ENCODE data around the gene MICU1. TPM values are rescaled to one million over a fixed set of nuclear protein-coding genes. Genes with fewer than 3 reads are reported as not detected.

The MICU1 gene
- total RNA-seq, 1 donor from 2014 or later: 43.7 TPM

DNA sequence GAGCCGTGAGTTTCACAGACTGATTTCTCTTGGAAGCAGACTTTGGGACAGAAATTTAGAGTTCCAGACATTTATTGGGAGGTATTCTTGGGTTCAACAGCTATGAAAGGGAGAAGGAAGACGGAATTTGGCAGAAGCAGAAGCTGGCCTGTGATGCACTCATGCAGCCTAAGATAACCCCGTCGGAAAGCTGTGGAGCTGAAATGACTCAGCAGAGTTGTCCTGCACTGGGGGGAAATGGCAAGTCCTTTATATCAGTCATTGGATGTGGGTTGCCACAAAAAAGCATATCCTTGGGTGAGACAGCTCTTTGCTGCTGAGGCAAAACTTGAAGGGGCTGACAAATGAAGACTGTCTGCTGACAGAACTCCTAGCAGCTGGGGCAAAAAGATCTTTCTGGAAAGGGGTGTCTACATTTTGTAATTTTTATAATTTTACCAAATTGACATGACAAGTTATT, 11.5 kb upstream of the MICU1 start:
- DNase-seq (ENCODE audit: low spot score): no peak

DNA sequence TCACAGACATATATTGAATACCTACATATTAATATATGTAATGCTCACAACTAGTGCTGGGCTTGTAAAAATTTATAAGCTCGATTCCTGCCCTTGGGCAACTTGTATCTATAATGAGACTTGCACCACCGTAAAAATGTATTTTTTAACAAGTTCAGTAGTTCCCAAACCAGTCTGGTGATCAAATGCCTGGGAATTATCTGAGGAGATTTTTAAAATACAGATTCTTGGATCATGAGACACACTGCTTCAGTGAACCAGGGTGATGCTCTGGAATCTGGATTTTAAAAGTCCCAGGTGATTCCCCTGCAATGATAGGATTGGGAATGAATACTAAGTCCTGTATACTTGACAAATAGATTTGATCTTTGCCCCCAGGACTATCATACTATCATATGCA, 4.3 kb upstream of the MICU1 start:
- no peak for DNase-seq (ENCODE audit: low spot score)

DNA sequence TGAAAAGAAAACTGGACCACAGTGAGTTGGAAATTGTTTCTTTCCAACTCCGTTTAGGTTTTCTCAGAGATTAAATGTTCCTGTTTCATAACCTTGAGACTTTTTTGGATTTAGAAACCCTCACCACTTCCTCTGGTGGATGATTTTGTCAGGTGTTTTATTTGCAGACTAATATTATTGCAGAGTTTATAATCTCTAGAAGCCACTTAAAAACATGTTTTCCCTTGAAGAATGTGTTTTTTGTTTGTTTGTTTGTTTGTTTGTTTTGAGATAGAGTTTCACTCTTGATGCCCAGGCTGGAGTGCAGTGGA, 520 bp upstream of the MICU1 start:
- DNase-seq (ENCODE audit: low spot score): no peak

DNA sequence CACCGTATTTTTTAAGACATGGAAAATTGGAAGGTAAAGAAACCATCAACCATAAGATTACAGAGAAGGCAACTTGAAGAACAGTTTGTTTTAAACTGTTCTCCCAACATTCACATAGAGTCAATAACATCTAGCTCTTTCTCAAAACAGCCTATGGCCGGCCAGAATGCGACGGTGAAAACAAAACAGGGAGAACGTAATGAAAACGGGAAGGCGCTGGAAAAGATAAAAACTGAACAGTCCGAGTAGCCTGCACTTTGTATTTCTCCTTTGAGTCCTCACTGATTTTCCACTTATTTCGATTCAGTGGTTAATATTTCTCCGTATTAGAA, 637 bp downstream of the MICU1 start:
- no peak for DNase-seq (ENCODE audit: low spot score)

DNA sequence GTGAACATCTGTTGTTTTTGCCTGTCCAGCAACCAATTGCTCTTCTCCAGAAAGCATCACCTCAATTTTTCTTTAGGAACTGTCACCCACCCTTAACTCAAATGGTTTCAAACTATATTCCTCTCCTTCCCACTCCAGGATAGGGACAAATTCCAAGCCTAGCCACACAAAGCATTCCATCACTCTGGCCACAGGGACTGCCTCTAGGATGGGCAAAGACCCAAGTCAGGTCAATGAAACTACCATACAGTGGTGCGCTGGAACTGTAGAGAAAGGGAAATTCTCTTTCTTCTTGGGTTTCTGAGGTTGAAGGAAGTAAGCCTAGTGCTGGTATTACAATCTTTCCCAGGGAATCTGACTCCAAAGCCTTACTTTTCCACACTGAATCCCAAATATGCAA, 3.6 kb downstream of the MICU1 start:
- no peak for DNase-seq (ENCODE audit: low spot score)

DNA sequence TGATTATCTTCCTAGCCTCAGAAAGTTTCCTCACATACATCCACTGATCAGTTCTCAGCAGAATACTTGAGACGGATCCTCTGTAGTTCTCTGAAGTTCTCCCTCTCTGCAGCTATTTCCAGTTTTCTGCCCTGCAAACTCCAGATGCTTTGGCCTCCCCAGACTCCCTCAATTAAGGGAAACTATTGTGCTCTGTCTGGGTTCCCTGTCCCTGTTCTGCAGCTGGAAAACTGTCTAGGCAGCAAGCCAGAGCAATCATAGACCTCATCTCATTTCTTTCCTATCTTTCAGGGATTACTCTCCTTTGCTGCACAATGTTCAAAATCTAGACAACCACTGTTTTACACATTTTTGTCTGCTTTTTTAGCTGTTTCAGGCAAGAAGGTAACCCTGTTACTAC, 9.2 kb downstream of the MICU1 start:
- no peak for DNase-seq (ENCODE audit: low spot score)

DNA sequence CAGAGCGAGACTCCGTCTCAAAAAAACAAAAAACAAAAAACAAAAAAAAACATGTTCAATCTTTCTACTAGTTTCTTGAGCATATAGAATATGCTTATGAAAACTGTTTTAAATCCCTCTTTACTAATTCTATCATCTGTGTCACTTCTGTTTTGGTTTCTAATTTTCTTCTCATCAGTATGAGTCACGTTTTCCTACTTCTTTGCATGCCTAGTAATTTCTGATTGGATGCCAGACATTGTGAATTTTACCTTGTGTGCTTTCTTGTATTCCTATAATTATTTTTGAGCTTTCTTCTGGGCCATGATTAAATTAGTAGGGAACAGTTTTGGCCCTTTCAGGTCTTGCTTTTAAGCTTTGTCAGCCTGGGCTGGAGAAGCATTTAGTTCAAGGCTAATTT, 9.9 kb downstream of the MICU1 start:
- DNase-seq (ENCODE audit: low spot score): no peak

DNA sequence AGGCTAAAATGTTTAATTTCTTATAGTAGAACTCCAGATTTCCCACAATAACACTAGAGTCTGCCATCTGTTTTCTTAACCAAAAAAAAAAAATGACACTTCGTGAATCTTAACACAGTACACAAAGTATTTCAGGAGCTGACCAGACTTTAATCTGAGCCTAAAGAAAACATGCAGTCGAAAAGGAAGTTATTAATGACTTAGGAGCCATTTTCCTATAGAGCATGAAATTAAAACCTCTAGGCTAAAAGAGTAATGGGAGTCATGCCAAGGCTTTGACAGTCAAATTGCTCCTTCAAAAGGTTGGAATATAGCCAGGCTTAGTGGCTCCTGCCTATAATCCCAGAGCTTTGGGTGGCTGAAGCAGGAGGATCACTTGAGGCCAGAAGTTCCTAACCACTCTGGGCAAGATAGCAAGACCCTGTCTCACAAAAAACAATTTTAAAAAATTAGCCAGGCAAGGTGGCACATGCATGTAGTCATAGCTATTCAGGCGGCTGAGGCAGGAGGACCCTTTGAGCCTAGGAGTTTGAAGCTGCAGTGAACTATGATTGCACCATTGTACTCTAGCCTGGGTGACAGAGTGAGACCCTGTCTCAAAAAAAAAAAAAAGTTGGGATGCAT, 13.6 kb downstream of the MICU1 start:
- DNase-seq (ENCODE audit: low spot score): no peak

DNA sequence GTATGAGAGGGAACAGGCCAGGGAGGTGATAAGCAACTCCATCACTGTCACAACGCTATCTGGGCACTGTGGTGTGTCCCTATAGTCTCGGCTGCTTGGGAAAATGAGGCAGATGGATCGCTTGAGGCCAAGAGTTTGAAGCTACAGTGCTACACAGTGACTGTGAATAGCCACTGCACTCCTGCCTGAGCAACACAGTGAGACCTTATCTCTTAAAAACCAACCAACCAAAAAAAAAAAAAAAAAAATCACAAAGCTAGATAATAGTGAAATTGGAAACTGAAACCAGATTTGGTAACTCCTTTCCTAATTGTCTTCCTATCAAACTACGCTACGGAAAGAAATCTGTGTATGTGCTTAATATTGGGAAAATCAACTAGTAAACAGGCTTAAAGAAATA, 14.1 kb downstream of the MICU1 start:
- no peak for DNase-seq (ENCODE audit: low spot score)

DNA sequence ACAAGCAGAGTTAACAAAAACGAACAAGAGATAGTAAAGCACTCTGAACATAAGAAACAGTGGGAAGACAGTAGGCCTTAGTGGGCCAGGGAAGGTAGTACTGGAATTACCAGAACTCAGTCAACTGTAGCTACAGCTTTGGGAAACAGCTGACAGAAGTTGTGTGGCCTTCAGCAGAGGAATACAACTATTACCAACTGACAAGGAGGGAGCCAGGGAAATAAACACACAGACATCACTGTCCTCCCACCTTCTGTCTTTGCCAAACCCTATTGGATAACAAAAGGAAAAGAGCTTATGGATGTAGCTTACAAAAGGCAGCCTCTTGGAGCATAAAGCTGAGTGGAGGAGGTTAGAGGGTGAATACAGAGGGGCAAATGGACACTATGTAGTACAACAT, 15.4 kb downstream of the MICU1 start:
- no peak for DNase-seq (ENCODE audit: low spot score)

DNA sequence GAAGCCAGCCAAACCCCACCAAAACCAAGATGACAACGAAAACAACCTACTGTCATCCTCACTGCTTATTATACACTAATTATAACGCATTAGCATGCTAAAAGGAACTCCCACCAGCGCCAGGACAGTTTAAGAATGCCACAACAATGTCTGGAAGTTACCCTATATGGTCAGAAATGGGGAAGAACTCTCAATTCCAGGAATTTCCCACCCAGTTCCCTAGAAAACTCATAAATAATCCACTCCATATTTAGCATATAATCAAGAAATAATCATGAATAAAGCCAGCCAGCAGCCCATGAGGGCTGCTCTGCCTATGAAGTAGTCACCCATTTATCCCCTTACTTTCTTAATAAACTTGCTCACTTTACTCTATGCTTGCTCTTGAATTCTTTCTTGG, 20.8 kb downstream of the MICU1 start:
- no peak for DNase-seq (ENCODE audit: low spot score)

DNA sequence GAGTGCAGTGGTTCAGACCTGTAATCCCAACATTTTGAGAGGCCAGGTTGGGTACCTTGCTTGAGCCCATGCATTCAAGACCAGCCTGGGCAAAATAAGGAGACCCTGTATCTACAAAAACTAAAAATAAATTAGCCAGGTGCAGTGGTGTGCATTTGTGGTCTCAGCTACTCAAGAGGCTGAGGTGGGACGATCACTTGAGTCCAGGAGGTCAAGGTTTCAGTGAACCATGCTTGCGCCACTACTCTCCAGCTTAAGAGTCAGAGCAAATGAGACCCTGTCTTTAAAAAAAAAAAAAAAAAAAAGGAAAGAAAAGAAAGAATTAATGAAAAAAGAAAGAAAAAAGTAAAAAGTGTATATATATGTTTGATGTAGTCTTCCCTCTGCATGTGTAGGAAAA, 24.7 kb downstream of the MICU1 start:
- DNase-seq (ENCODE audit: low spot score): no peak

DNA sequence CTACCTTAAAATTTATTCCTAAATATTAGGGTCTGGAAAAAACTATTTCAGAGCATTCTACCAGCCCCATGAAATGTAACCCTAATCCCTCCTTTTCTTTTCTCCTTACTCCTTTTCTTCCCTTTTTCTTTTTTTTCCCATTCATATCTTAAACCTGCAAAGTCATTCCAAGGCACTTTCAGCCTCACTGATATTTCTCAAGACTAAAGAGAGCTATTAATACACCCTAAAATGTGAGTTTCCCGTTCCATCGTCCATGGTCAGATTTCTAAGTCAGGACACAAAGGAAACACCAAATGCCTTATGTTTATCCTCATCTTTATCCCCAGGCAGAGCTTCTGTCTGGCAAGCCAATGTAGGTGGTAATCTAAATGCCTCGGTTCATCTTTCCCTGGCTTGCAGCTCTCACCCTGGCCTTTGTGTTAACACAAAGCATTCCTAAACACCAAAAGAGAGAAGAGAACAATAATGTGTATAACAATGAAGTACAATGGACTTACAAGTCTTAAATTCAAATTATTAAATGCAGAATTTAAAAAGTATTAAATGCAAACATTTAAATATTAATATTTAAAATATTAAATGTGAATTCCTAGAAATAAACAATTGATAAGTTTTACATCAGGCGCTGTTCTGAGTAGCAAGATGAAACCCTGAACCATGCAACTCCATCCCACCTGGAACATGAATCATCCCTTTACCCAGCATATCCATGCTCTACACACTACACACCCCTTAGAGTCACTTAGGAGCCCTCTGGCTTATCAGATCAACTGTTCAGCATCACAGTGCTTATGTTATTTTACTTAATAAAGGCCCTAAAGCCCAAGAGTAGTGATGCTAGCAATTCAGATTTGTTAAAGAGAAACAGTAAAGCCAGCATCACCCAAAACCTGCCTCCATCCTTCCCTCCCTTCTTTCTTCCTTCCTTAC, 26.8 kb downstream of the MICU1 start:
- no peak for DNase-seq (ENCODE audit: low spot score)

DNA sequence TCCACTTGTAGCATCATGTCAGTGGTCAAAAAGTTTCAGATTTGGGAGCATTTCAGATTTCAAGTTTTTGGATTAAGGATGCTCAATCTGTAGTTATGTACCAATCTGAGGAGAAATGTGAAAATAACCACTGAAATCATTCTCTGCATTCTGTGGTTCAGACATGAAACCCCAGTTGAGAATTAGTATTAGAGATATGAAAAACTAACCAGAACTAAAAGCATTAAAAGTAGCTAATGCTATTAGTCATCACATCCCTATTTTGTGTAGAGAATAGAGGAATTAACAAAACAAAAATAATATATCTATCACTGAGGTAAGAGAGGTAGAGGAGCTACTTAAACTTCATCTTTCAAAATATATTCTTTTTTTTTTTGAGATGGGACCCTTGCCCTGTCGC, 28.0 kb downstream of the MICU1 start:
- DNase-seq (ENCODE audit: low spot score): no peak

DNA sequence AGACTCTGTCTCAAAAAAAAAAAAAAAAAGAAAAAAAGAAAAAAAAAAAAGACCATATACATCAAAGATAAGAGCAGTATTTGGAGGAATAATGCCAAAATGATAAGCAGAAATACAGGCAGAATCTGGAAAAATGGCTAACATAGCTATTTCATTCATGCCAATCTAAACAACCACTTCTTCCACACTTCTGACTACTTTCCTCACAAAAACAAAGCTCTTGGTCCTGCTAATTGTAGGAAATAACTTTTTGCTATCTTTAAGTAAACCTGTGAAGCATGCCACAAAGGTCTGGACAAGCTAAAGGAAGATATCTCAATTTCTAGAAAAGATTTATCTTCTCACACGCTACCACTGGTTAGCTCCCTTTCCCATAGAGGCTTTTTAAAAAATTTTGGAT, 30.4 kb downstream of the MICU1 start:
- no peak for DNase-seq (ENCODE audit: low spot score)

DNA sequence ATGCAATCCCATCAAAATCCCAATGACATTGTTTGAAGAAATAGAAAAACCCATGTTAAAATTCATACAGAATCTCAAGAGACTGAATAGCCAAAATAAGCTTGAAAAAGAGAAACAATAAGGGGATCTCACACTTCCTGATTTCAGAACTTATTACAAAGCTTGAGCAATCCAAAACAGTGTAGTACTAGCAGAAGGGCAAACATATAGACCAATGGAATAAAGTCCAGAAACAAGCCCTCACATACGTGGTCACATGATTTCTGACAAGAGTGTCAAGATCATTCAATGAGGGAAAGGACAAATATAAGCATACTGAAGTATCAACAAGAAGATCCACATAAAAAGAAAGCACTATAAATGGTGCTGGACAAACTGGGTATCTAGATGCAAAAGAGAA, 31.9 kb downstream of the MICU1 start:
- no peak for DNase-seq (ENCODE audit: low spot score)

DNA sequence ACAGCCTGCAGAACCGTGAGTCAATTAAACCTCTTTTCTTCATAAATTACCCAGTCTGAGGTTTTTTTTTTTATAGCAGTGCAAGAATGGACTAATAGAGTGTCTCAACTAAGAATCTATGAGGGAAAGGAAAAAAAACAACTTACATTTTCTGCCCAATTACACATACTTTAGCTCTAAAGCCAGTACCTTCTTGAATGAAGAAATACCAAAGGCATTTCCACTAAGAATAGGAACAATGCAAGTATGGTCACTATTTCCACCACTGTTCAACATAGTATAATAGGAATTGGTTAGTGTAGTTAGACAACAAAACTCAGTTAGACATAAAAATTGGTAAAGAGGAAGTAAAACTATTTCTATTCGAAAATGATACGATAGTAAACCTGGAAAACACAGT, 37.6 kb downstream of the MICU1 start:
- DNase-seq (ENCODE audit: low spot score): no peak

DNA sequence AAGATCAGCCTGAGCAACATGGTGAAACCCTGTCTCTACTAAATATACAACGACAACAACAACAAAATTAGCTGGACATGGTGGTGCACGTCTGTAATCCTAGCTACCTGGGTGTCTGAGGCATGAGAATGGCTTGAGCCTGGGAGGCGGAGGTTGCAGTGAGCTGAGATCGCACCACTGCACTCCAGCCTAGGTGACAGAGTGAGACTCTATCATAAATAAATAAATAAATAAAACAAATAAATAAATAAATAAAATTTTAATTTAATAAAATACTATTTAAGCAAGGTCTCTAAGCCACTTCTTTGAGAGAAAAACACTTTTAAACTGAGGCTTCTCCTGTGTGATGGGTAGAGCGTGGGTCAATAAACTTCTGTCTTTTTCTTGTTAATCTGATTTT, 38.3 kb downstream of the MICU1 start:
- DNase-seq (ENCODE audit: low spot score): no peak

DNA sequence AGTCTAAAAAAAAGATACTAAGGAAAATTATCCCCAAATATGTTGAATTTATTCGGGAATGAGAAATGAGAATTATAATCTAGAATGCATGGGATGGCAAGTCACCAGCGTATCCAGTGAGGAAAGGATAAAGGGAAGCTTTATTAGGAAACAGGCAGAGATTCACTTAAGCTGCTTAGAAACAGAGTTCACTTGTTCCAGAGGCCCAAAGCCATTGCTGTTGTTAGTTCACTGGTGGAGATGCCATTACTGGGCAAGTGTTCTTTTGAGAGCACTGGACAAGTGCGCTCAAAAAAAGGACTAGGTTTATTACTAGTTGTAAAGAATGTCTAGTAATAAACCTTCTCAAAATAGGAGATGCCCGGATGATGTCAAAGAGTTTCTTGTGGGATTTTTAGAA, 51.2 kb downstream of the MICU1 start:
- no peak for DNase-seq (ENCODE audit: low spot score)

DNA sequence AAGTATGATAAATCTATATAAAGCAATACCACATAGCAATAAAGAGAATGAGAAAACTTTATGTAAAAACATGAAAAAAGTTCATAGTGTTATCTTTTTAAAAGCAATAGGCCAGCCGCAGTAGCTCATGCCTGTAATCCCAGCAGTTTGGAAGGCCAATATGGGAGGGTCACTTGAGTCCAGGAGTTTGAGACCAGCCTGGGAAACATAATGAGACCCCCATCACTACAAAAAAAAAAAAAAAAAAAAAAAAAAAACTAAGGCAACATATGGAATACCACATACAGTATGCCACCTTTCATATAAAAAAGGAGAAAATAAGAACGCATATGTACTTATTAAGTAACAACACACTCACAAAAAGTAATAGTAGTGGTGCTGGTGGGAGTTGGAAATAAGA, 52.8 kb downstream of the MICU1 start:
- no peak for DNase-seq (ENCODE audit: low spot score)

DNA sequence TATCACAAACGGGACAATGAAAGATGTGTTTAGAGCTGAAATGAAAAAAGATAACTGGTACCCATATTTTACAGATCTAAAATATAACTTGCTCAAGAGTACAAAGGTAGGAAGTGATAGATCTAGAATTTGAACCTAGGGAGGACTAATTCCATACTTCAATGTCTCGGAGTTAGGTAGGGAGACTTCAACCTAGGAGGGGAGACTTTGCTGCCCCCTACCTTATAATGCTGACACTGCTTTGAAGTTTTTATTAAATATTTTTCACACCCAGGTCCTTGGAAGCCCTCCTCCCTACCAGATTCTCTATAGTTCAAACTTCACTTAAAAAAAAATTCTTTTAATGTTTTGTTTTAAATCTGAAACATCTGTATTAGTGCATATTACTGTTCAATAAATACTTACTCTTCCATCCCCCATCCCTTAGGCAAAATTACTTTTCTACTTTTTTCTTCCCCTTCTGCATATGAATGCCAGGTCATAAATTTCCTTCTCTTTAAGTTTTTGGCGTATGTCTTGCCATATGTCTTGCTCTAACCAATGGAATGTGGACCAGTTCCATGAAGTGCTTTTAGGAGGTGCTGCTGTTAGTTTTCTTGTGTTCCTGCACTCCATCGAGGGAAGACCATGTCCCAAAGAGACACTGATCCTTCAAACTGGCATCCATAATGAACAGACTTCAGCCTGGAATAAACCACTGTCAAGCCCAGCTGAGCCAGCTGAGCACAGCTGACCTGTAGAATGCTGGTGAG, 57.8 kb downstream of the MICU1 start:
- no peak for DNase-seq (ENCODE audit: low spot score)

DNA sequence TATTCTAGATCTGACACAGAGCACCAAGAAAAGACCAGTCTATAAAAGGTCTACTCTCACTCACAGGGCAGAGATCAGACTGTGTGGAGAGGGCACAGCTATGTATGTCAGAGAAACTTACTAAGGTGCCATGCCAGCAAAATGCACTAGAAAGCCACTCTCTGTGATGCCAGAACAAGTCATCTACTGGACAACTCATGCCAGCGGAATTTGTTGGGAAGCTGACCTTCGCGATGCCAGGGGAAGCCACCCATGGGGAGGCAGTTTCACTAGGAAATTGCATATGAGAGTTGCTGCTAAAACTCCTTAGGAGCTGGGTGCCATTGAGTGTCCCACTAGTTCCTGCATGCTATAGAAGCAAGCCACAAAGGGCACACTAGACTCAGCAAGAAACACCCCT, 58.5 kb downstream of the MICU1 start:
- no peak for DNase-seq (ENCODE audit: low spot score)

DNA sequence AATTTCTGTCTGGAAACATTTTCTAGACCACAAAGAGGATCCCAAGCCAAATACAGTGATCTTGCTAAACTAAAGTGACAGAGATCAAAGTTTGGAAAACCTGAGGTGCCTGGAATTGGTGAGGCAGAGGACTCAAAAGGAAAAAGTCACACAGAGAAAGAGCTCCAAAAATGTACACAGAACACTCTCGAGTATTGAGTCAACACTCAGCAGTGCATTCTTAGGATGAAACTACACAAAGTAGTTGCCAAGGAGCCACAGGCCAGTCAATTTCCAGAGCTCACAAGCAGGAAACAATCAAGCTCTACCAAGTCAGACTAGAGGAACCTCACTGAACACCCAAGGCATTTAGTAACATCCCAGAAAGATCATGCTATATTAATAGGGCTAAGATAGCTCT, 61.3 kb downstream of the MICU1 start:
- no peak for DNase-seq (ENCODE audit: low spot score)
